Measurements from ENCODE around the gene MEF2A.

Gene MEF2A

DNA sequence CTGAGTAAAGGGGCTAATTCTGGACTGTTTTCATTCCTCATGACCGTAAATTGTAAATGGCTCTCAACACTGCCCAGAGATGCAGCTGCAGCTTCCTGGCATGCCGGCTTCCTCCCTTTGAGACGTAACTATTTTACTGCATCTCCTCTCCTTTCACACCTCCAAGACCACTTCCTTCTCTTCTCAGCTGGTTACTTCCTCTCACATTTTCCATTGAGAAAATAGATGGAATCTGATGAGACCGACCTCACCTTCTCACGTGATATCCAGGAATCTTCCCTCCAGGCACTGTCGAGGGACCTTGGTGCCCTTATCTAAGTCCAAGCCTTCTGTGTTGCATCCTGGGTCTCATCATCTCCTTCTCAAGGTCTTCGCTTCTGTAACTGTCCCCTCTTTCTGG, 154.7 kb downstream of the MEF2A start:
- Histone ChIP-seq H4K20me1 (no peaks in the 10 kb centered on the region), H3K27ac (peak overlapping the region; percentile 96), H3K36me3 (peaks cover 33% of the 10 kb centered on the region), H3K9me3 (peaks cover 36% of the 10 kb centered on the region), H3K4me3 (peak overlapping the region; percentile 58), H3K4me1 (peaks cover 97% of the 10 kb centered on the region), H3K27me3 (no peaks in the 10 kb centered on the region), H3K9ac (peak overlapping the region; percentile 73), H3K4me2 (peak overlapping the region; percentile 94)
- no peak for TF ChIP-seq Cebpa-rat (IDR thresholded peaks at IDR 0.05)

- Histone ChIP-seq H3K9me3 (peaks cover 39% of the 10 kb centered on the region), H3K27me3 (no peaks in the 10 kb centered on the region), H3K4me2 (peak overlapping the region; percentile 94), H3K9ac (peak overlapping the region; percentile 73; the same call in 1 of the 2 replicates), H4K20me1 (no peaks in the 10 kb centered on the region), H3K4me3 (no peak overlapping the region), H3K27ac (peak overlapping the region; percentile 96), H3K36me3 (peaks cover 31% of the 10 kb centered on the region), H3K4me1 (peaks cover 97% of the 10 kb centered on the region)
- 0 out of 2 replicates have a peak, but pooled peaks have one; percentile 9 for TF ChIP-seq Cebpa-rat (IDR thresholded peaks at IDR 0.05)
These were observed 155.5 kb downstream of the MEF2A start for GRCh38 chr15:99721104-99721778.

DNA sequence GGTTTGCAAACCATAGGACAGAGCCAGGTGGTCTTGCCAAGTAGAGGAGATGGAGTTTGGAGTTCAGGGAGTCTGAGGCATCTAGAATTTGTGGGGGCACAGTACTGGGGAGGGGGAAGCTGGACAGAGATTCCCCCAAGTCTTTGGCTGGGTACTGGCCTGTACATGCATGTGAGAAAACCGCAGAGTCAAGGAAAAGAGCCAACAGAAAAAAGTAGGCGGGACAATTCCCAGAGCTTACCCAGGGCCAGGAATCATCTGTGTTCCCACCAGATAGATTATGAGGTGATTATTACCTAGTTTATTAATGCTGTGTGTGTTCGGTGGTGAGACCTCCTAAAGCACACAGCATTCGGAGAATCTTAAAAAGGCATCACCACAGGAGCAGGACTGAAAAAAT, 156.1 kb downstream of the MEF2A start:
- peaks cover 39% of the 10 kb centered on the region for H3K9me3 ChIP-seq
- no peaks in the 10 kb centered on the region for H4K20me1 ChIP-seq
- H3K9ac ChIP-seq = no peak overlapping the region
- peaks cover 31% of the 10 kb centered on the region for H3K36me3 ChIP-seq
- no peak for TF ChIP-seq Cebpa-rat (IDR thresholded peaks at IDR 0.05)
- H3K27ac ChIP-seq = peak overlapping the region; percentile 96
- H3K4me1 ChIP-seq = peaks cover 97% of the 10 kb centered on the region
- H3K4me2 ChIP-seq = peak overlapping the region; percentile 94
- H3K27me3 ChIP-seq = no peaks in the 10 kb centered on the region
- H3K4me3 ChIP-seq = no peak overlapping the region

GRCh38 chr15:99722406-99722805, 156.6 kb downstream of the MEF2A start:
- no peak overlapping the region for H3K4me2 ChIP-seq
- TF ChIP-seq Cebpa-rat (IDR thresholded peaks at IDR 0.05) = no peak
- H4K20me1 ChIP-seq = no peaks in the 10 kb centered on the region
- peaks cover 39% of the 10 kb centered on the region for H3K9me3 ChIP-seq
- peaks cover 98% of the 10 kb centered on the region for H3K4me1 ChIP-seq
- no peaks in the 10 kb centered on the region for H3K27me3 ChIP-seq
- H3K36me3 ChIP-seq = peaks cover 31% of the 10 kb centered on the region
- H3K27ac ChIP-seq = peak overlapping the region; percentile 96; the same call in 1 of the 2 replicates
- no peak overlapping the region for H3K4me3 ChIP-seq
- H3K9ac ChIP-seq = no peak overlapping the region

GRCh38 chr15:99726333-99726732, 160.5 kb downstream of the MEF2A start:
- H4K20me1 ChIP-seq = peaks cover 12% of the 10 kb centered on the region
- H3K4me2 ChIP-seq = peak overlapping the region; percentile 77
- peaks cover 98% of the 10 kb centered on the region for H3K4me1 ChIP-seq
- H3K9ac ChIP-seq = peak overlapping the region; percentile 13; the same call in 1 of the 2 replicates
- H3K27me3 ChIP-seq = peaks cover 7% of the 10 kb centered on the region
- peaks cover 48% of the 10 kb centered on the region for H3K36me3 ChIP-seq
- peaks cover 39% of the 10 kb centered on the region for H3K9me3 ChIP-seq
- peak overlapping the region; percentile 47 for H3K27ac ChIP-seq
- no peak for TF ChIP-seq Cebpa-rat (IDR thresholded peaks at IDR 0.05)
- H3K4me3 ChIP-seq = peak overlapping the region; percentile 41; the same call in 1 of the 2 replicates

- Histone ChIP-seq H3K36me3 (peaks cover 41% of the 10 kb centered on the region), H3K9me3 (peaks cover 31% of the 10 kb centered on the region)
- TF ChIP-seq Cebpa-rat (IDR thresholded peaks at IDR 0.05) = no peak
These were observed 161.5 kb downstream of the MEF2A start for GRCh38 chr15:99727330-99727729.

DNA sequence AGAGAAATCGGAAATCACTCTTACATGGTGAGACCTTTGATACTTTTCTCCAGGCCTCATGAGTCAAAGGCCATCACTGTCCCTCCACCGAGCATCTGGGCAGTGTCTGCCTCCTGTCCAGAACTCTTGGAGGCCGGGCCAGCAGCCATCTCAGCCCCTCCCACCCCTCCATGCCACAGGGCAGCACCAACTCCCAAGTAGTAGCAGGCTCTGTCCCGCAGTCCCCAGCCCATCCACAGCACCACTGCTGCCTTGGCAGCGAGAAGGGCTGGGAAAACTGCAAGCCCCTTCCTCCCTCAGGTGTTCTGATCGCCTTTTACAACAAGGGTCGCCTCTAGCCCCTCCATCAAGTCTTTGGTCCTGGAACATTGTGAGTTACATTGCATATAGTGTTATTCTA, 161.9 kb downstream of the MEF2A start:
- peaks cover 99% of the 10 kb centered on the region for H3K4me1 ChIP-seq
- no peak overlapping the region for H3K27ac ChIP-seq
- peak overlapping the region; percentile 7; the same call in 1 of the 2 replicates for H3K4me2 ChIP-seq
- peaks cover 37% of the 10 kb centered on the region for H3K36me3 ChIP-seq
- peaks cover 26% of the 10 kb centered on the region for H4K20me1 ChIP-seq
- H3K9me3 ChIP-seq = peaks cover 27% of the 10 kb centered on the region
- peaks cover 21% of the 10 kb centered on the region for H3K27me3 ChIP-seq
- no peak for TF ChIP-seq Cebpa-rat (IDR thresholded peaks at IDR 0.05)
- H3K4me3 ChIP-seq = no peak overlapping the region
- no peak overlapping the region for H3K9ac ChIP-seq

More at GRCh38 chr15:99727330-99727729, 161.5 kb downstream of the MEF2A start:
- H3K4me2 ChIP-seq = 0 out of 2 replicates have a peak overlapping the region, but pooled peaks have one; percentile 77
- peaks cover 22% of the 10 kb centered on the region for H4K20me1 ChIP-seq
- H3K9ac ChIP-seq = no peak overlapping the region
- no peak overlapping the region for H3K4me3 ChIP-seq
- peaks cover 99% of the 10 kb centered on the region for H3K4me1 ChIP-seq
- H3K27me3 ChIP-seq = peaks cover 17% of the 10 kb centered on the region
- no peak overlapping the region for H3K27ac ChIP-seq

DNA sequence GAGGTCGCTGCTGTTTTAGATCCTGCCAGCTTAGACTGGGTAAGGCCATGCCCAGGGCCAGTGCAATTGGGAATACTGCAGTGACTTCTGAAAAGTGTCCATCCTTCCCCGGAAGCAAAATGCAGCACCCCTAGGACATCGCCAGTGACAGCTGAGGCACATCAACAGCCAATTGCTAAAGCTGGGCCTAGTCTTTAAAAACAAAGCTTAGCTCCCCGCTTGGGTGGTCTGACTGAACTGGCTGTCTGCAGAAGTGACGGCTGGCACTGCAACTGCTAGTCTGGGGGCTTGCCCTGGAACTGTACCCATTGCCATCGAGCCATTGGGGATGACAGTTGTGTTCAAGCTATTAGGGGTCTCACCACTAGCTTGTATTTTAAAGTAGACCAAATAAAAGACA, 163.1 kb downstream of the MEF2A start:
- no peak overlapping the region for H3K4me3 ChIP-seq
- no peak overlapping the region for H3K27ac ChIP-seq
- peaks cover 31% of the 10 kb centered on the region for H3K36me3 ChIP-seq
- peaks cover 93% of the 10 kb centered on the region for H3K4me1 ChIP-seq
- peaks cover 29% of the 10 kb centered on the region for H4K20me1 ChIP-seq
- H3K4me2 ChIP-seq = peak overlapping the region; percentile 100; the same call in 1 of the 2 replicates
- no peak overlapping the region for H3K9ac ChIP-seq
- TF ChIP-seq Cebpa-rat (IDR thresholded peaks at IDR 0.05) = no peak
- H3K9me3 ChIP-seq = peaks cover 19% of the 10 kb centered on the region
- peaks cover 25% of the 10 kb centered on the region for H3K27me3 ChIP-seq

- Histone ChIP-seq H3K4me3 (no peak overlapping the region), H3K27me3 (peaks cover 25% of the 10 kb centered on the region), H3K36me3 (peaks cover 27% of the 10 kb centered on the region), H3K9ac (no peak overlapping the region), H3K4me2 (peak overlapping the region; percentile 100), H3K27ac (no peak overlapping the region), H3K4me1 (peaks cover 91% of the 10 kb centered on the region), H4K20me1 (peaks cover 29% of the 10 kb centered on the region), H3K9me3 (peaks cover 15% of the 10 kb centered on the region)
- TF ChIP-seq Cebpa-rat (IDR thresholded peaks at IDR 0.05) = no peak
These were observed 163.5 kb downstream of the MEF2A start for GRCh38 chr15:99729327-99729726.

DNA sequence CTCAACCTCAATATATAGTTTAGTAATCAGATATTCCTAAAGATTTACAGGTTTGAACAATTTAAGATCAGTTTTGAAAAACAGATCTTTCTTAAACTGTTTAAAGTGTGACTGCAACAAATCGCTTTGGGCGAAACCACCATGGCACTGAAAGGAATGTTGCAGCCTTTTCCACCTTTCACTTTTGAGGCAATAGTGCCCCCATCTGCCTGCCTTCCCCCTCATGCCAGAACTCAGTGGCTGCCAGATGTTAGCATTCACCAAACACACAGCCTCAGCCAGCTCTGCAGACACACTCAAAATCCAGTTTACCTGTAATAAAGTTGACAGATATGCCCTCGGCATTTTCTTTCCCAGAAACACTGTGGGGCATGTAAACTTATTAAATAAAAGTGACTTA, 164.1 kb downstream of the MEF2A start:
- H3K4me3 ChIP-seq = no peak overlapping the region
- peaks cover 21% of the 10 kb centered on the region for H3K36me3 ChIP-seq
- peaks cover 85% of the 10 kb centered on the region for H3K4me1 ChIP-seq
- peaks cover 9% of the 10 kb centered on the region for H3K9me3 ChIP-seq
- peak overlapping the region; percentile 100 for H3K4me2 ChIP-seq
- peaks cover 29% of the 10 kb centered on the region for H4K20me1 ChIP-seq
- H3K27ac ChIP-seq = no peak overlapping the region
- H3K27me3 ChIP-seq = peaks cover 25% of the 10 kb centered on the region
- TF ChIP-seq Cebpa-rat (IDR thresholded peaks at IDR 0.05) = no peak
- H3K9ac ChIP-seq = no peak overlapping the region

Data from BLaER1 (cell line).